GM19351 (cell line): ENCODE measurements around the gene TRIM50.
"Not testable (repeated sequence)": the region's sequence is repeated elsewhere in the genome, so short reads cannot be mapped to it uniquely, and the experiment has no call there.

ENCODE experiments used
- ATAC-seq: cut with Tn5 transposase; IDR thresholded peaks from one replicate; pipeline ENCODE4 v1.9.1; 2021; ENCODE audit warnings: mild to moderate bottlenecking, moderate library complexity; ENCODE audit not compliant: unreplicated experiment

The TRIM50 gene

GRCh38 chr7:73316521-73316920, 11.4 kb downstream of the TRIM50 start:
- no peak for ATAC-seq

GRCh38 chr7:73314271-73314670, 13.6 kb downstream of the TRIM50 start:
- ATAC-seq = no peak

- no peak for ATAC-seq
Observed at GRCh38 chr7:73313521-73313906, 14.4 kb downstream of the TRIM50 start.

- no peak for ATAC-seq
Observed at GRCh38 chr7:73312831-73313520, 14.9 kb downstream of the TRIM50 start.

GRCh38 chr7:73311421-73311820, 16.5 kb downstream of the TRIM50 start:
- not testable (repeated sequence) for ATAC-seq

- ATAC-seq = peak; percentile 90
Observed at GRCh38 chr7:73308665-73309214, 19.1 kb downstream of the TRIM50 start, which contains the start of gene NSUN5. TSS of gene NSUN5 (minus strand) at chr7:73308826. CDS start at chr7:73308790, 36 bp downstream.

- peak; percentile 48 for ATAC-seq
Observed at GRCh38 chr7:73308074-73308664, 19.7 kb downstream of the TRIM50 start.

- no peak for ATAC-seq
Observed at GRCh38 chr7:73307436-73307835, 20.4 kb downstream of the TRIM50 start.

GRCh38 chr7:73304612-73305387, 23.1 kb downstream of the TRIM50 start:
- ATAC-seq = not testable (repeated sequence)

- ATAC-seq = no peak
Observed at GRCh38 chr7:73304071-73304470, 23.8 kb downstream of the TRIM50 start.

- no peak for ATAC-seq
Observed at GRCh38 chr7:73303546-73303945, 24.3 kb downstream of the TRIM50 start.

GRCh38 chr7:73302846-73303245, 25.0 kb downstream of the TRIM50 start:
- ATAC-seq = not testable (repeated sequence)

GRCh38 chr7:73301108-73301507, 26.8 kb downstream of the TRIM50 start:
- ATAC-seq = not testable (repeated sequence)

- ATAC-seq = not testable (repeated sequence)
Observed at GRCh38 chr7:73299812-73300211, 28.1 kb downstream of the TRIM50 start.

- not testable (repeated sequence) for ATAC-seq
Observed at GRCh38 chr7:73297706-73298105, 30.2 kb downstream of the TRIM50 start.

- not testable (repeated sequence) for ATAC-seq
Observed at GRCh38 chr7:73297235-73297634, 30.6 kb downstream of the TRIM50 start.

- ATAC-seq = not testable (repeated sequence)
Observed at GRCh38 chr7:73277210-73277609, 50.7 kb downstream of the TRIM50 start.

GRCh38 chr7:73267813-73268212, 60.1 kb downstream of the TRIM50 start:
- not testable (repeated sequence) for ATAC-seq

GRCh38 chr7:73266719-73267368, 61.0 kb downstream of the TRIM50 start:
- peak; percentile 88 for ATAC-seq
